Measurements from ENCODE around the gene RPS2. TPM values are rescaled to one million over a fixed set of nuclear protein-coding genes. Genes with fewer than 3 reads are reported as not detected.

RPS2 gene
- total RNA-seq, 1 experiment from 2014 or later: 3,874 TPM

GRCh38 chr16:1938910-1939309, 25.7 kb downstream of the RPS2 start:
- no peaks in the 10 kb centered on the region for H3K79me1 ChIP-seq (ENCODE audit: insufficient read depth, low read depth, low read length, poor library complexity, severe bottlenecking)
- Mint-ChIP-seq H3K9me3 (no peaks in the 10 kb centered on the region), H3K36me3 (ENCODE audit: insufficient read depth in 1 of 3, low read depth in 3 of 3) (peaks cover 10 to 28% (median 17%) of the 10 kb centered on the region in 3 experiments; a peak in 6 of 7 replicates), H3K4me1 (peaks cover 8 to 13% of the 10 kb centered on the region in 2 experiments; a peak in 3 of 4 replicates), H3K27me3 (ENCODE audit: low read depth) (peaks cover 2% of the 10 kb centered on the region; the same call in 1 of the 2 replicates), H3K27ac (no peak overlapping the region; a peak in 1 of 7 replicates), H3K4me3 (peak overlapping the region in 1 of 2 experiments; percentile 26; a peak in 2 of 5 replicates)
- no peaks in the 10 kb centered on the region for H3K79me2 ChIP-seq (ENCODE audit: insufficient read depth, low read length)
- TF ChIP-seq, protein P1, sequence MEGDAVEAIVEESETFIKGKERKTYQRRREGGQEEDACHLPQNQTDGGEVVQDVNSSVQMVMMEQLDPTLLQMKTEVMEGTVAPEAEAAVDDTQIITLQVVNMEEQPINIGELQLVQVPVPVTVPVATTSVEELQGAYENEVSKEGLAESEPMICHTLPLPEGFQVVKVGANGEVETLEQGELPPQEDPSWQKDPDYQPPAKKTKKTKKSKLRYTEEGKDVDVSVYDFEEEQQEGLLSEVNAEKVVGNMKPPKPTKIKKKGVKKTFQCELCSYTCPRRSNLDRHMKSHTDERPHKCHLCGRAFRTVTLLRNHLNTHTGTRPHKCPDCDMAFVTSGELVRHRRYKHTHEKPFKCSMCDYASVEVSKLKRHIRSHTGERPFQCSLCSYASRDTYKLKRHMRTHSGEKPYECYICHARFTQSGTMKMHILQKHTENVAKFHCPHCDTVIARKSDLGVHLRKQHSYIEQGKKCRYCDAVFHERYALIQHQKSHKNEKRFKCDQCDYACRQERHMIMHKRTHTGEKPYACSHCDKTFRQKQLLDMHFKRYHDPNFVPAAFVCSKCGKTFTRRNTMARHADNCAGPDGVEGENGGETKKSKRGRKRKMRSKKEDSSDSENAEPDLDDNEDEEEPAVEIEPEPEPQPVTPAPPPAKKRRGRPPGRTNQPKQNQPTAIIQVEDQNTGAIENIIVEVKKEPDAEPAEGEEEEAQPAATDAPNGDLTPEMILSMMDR (conservative IDR thresholded peaks at IDR 0.05): no peak
- no peak overlapping the region for H4K8ac ChIP-seq (replicated peaks; ENCODE audit: insufficient read length, low read depth, low read length)
- H4K20me1 ChIP-seq (ENCODE audit: control insufficient read depth, insufficient read depth, insufficient read length): no peaks in the 10 kb centered on the region
- no peak overlapping the region for H3K4ac ChIP-seq (ENCODE audit: low read depth, low read length)
- H3K9ac ChIP-seq (ENCODE audit: extremely low read depth, insufficient read length, low read length): no peak overlapping the region
- H3K23ac ChIP-seq (ENCODE audit: insufficient read length, low read depth, low read length): no peak overlapping the region
- H3K4me2 ChIP-seq (ENCODE audit: insufficient read depth, insufficient read length, low read length): no peak overlapping the region
- no peak overlapping the region for H3K18ac ChIP-seq (ENCODE audit: insufficient read length, low read depth, low read length)
- no peak overlapping the region for H2AK5ac ChIP-seq (ENCODE audit: insufficient read length, low read length)
- H2AFZ ChIP-seq (ENCODE audit: low read length): no peak overlapping the region
- H3K27me3 ChIP-seq (ENCODE audit: insufficient read depth, low read length): no peaks in the 10 kb centered on the region
- H3T11ph ChIP-seq (ENCODE audit: low read length): no peak overlapping the region
- no peak overlapping the region for H2BK12ac ChIP-seq (ENCODE audit: insufficient read length, low read depth, low read length)
- no peak overlapping the region for H3K14ac ChIP-seq (ENCODE audit: insufficient read depth, low read length)
- no peak overlapping the region for H3K27ac ChIP-seq (ENCODE audit: insufficient read length, low read depth, low read length)
- no peak overlapping the region for H2BK5ac ChIP-seq (ENCODE audit: insufficient read length, low read length)
- no peak overlapping the region for H3K56ac ChIP-seq (ENCODE audit: insufficient read length, low read depth, low read length)
- H4K91ac ChIP-seq (ENCODE audit: insufficient read length, low read depth, low read length): no peak overlapping the region
- H3K23me2 ChIP-seq (ENCODE audit: insufficient read length, low read depth, low read length, poor library complexity, severe bottlenecking): peaks cover 7% of the 10 kb centered on the region
- no peak overlapping the region for H4K5ac ChIP-seq (ENCODE audit: insufficient read length, low read depth, low read length)
- H3K4me1 ChIP-seq (ENCODE audit: insufficient read depth, low read length): peaks cover 2% of the 10 kb centered on the region; the same call in 1 of the 2 replicates
- DNase-seq: no peak
- WGBS (ENCODE audit: extremely low coverage, insufficient read length, low lambda C conversion rate): no CpG with 5 or more reads among the region's 17 CpGs
- H2BK15ac ChIP-seq (ENCODE audit: low read depth, low read length): no peak overlapping the region
- no peaks in the 10 kb centered on the region for H3K9me3 ChIP-seq (ENCODE audit: control insufficient read depth, low read depth, low read length)
- no peak overlapping the region for H2BK120ac ChIP-seq (ENCODE audit: low read depth, low read length, poor library complexity, severe bottlenecking)
- no peak overlapping the region for H2BK20ac ChIP-seq (ENCODE audit: low read depth, low read length, poor library complexity, severe bottlenecking)

Data from H9 (cell line).